Measurements from ENCODE around the gene ZFYVE27. TPM values are rescaled to one million over a fixed set of nuclear protein-coding genes. Genes with fewer than 3 reads are reported as not detected.

Gene ZFYVE27
- total and polyA plus RNA-seq, 2 of the 4 experiments (the other 2 are of a cell fraction): 13.1 to 22.2 TPM

- dilution Hi-C loops (cut with HindIII; ENCODE audit: low sequenced_read_pairs, unreplicated experiment) (no loop called here), intact Hi-C loops (cut with micrococcal nuclease) (no loop called here), in situ Hi-C loops (cut with MboI; ENCODE audit: low sequenced_read_pairs) (no loop called here)
- 2% methylated on average over 38 of the region's 74 CpGs; no CpG with 5 or more reads in 1 of the 2 experiments for WGBS, 2 experiments (ENCODE audit: extremely low coverage in 2 of 2, insufficient read length in 1 of 2)
- Histone ChIP-seq H3K4me1 (ENCODE audit: control insufficient read depth, insufficient read depth, low read length) (peaks cover 29% of the 10 kb centered on the region), H3K18ac (ENCODE audit: low read depth, low read length) (peak overlapping the region; percentile 57), H3K27ac (ENCODE audit: insufficient read depth, low read length) (peak overlapping the region; percentile 99), H2AFZ (replicated peaks; ENCODE audit: low read length, poor library complexity) (peak overlapping the region; percentile 94), H4K91ac (ENCODE audit: insufficient read depth, low read depth, low read length) (peak overlapping the region; percentile 98), H2BK5ac (ENCODE audit: low read depth, low read length, poor library complexity, severe bottlenecking) (peak overlapping the region; percentile 99), H2BK120ac (ENCODE audit: low read depth, low read length) (peak overlapping the region; percentile 48), H3K79me1 (ENCODE audit: low read depth in 1 of 2, low read length in 2 of 2) (peaks cover 41 to 61% of the 10 kb centered on the region in 2 experiments; a peak in 3 of 4 replicates), H2BK20ac (ENCODE audit: low read depth, low read length) (peak overlapping the region; percentile 6; the same call in 1 of the 2 replicates), H3K56ac (ENCODE audit: extremely low read depth, insufficient read depth, low read length) (peak overlapping the region; percentile 80), H3K9me3 (ENCODE audit: control insufficient read depth, insufficient read depth, low read length) (no peaks in the 10 kb centered on the region), H3K9me1 (ENCODE audit: insufficient read depth, low read length) (peaks cover 28% of the 10 kb centered on the region), H2AK9ac (replicated peaks; ENCODE audit: low read depth, low read length, poor library complexity) (peak overlapping the region; percentile 99), H4K8ac (ENCODE audit: low read depth in 2 of 2, low read length in 2 of 2) (peak overlapping the region; percentile 77 to 97; a peak in 3 of 4 replicates), H3K9ac (ENCODE audit: low read depth, low read length) (peak overlapping the region; percentile 91), H4K20me1 (ENCODE audit: insufficient read depth, low read length) (peaks cover 43% of the 10 kb centered on the region), H3K23ac (ENCODE audit: low read depth, low read length) (peak overlapping the region; percentile 94), H3K4me3 (ENCODE audit: insufficient read depth, low read depth, low read length) (peak overlapping the region; percentile 97), H3K27me3 (ENCODE audit: control insufficient read depth, insufficient read depth, low read length) (no peaks in the 10 kb centered on the region), H3K36me3 (ENCODE audit: control insufficient read depth, insufficient read depth, low read length) (peaks cover 31% of the 10 kb centered on the region), H3K4ac (ENCODE audit: low read depth, low read length) (peak overlapping the region; percentile 95), H3K4me2 (ENCODE audit: low read depth, low read length) (peak overlapping the region; percentile 91), H2BK15ac (ENCODE audit: low read depth, low read length) (0 out of 3 replicates have a peak overlapping the region, but pooled peaks have one; percentile 26), H4K5ac (ENCODE audit: low read depth, low read length) (peak overlapping the region; percentile 50), H3K14ac (replicated peaks; ENCODE audit: low read depth, low read length) (peak overlapping the region; percentile 93), H2AK5ac (ENCODE audit: low read depth, low read length) (peak overlapping the region; percentile 68)
- ChIA-PET POLR2A (ENCODE audit: unreplicated experiment) (interaction anchor here (0.7 to 2.0 kb wide), 4 partner anchors 9 to 28 kb away, joined by 3 to 6 read pairs (median 4); partner anchors contain the start of gene AVPI1), CTCF (interaction anchor here (1.3 to 1.4 kb wide), 2 partner anchors 13 to 22 kb away, joined by 4 to 6 read pairs; partner anchors contain the start of gene ZFYVE27)
- ATAC-seq (ENCODE audit: low read depth) (peak; percentile 56), DNase-seq (peak; percentile 71)
- no TSS peak for BruUV-seq (replicated peaks)
- TF ChIP-seq CEBPB (IDR thresholded peaks at IDR 0.05; ENCODE audit: low read depth, low read length) (no peak), RFX5 (IDR thresholded peaks at IDR 0.05; ENCODE audit: low read depth, low read length) (no peak), MAFK (IDR thresholded peaks at IDR 0.05; ENCODE audit: low read depth, low read length) (no peak), MXI1 (IDR thresholded peaks at IDR 0.05; ENCODE audit: borderline replicate concordance, low read depth, low read length) (peak; percentile 30; the same call in 1 of the 2 replicates), SMC3 (IDR thresholded peaks at IDR 0.05; ENCODE audit: low read depth, low read length) (peak; percentile 14; the same call in 1 of the 2 replicates), MAZ (IDR thresholded peaks at IDR 0.05; ENCODE audit: borderline replicate concordance, low read depth, low read length) (peak; percentile 13; the same call in 1 of the 2 replicates), POLR2A (IDR thresholded peaks at IDR 0.05; ENCODE audit: low read depth, low read length) (peak; percentile 84)
Observed at GRCh38 chr10:97714401-97715258, 22.3 kb upstream of the ZFYVE27 start.

Data from IMR-90 (cell line).